ENCODE measurements around the gene SMOC2. TPM values are rescaled to one million over a fixed set of nuclear protein-coding genes. Genes with fewer than 3 reads are reported as not detected.

SMOC2 gene
- total and polyA plus RNA-seq, 7 donors, result 12.3 to 90.3 (median 22.8) TPM

- Histone ChIP-seq H3K4me3 (no peak overlapping the region), H3K4me1 (no peaks in the 10 kb centered on the region), H3K36me3 (ENCODE audit: insufficient read depth in 1 of 2, low read depth in 1 of 2) (no peaks in the 10 kb centered on the region), H3K27ac (no peak overlapping the region), H3K9me3 (no peaks in the 10 kb centered on the region), H3K27me3 (ENCODE audit: insufficient read depth in 3 of 3, low read length in 2 of 3) (peaks cover 0 to 14% (median 14%) of the 10 kb centered on the region in 3 donors)
- WGBS, 3 donors, result 36 to 50% (median 48%) methylated on average over 10 to 11 of the region's 11 CpGs
- no peak for DNase-seq
- ATAC-seq, result no peak
- TF ChIP-seq CTCF (IDR thresholded peaks at IDR 0.05), result no peak
- intact Hi-C loops (cut with DNase I), result no loop called here
Measured at GRCh38 chr6:168596344-168596743, 155.4 kb downstream of the SMOC2 start.

- DNase-seq (no peak), ATAC-seq (no peak)
- Histone ChIP-seq H3K4me3 (no peak overlapping the region), H3K9me3 (no peaks in the 10 kb centered on the region), H3K27ac (no peak overlapping the region), H3K36me3 (ENCODE audit: insufficient read depth in 1 of 2, low read depth in 1 of 2) (no peaks in the 10 kb centered on the region), H3K27me3 (ENCODE audit: insufficient read depth in 3 of 3, low read length in 2 of 3) (peaks cover 0 to 19% (median 11%) of the 10 kb centered on the region in 3 donors), H3K4me1 (no peaks in the 10 kb centered on the region)
- 63 to 66% (median 65%) methylated on average over 8 of the region's 8 CpGs for WGBS, 3 donors
- no peak for TF ChIP-seq CTCF (IDR thresholded peaks at IDR 0.05)
- intact Hi-C loops (cut with DNase I), result no loop called here
Measured at GRCh38 chr6:168597471-168597875, 156.5 kb downstream of the SMOC2 start.

- intact Hi-C loops (cut with DNase I), result no loop called here
- Histone ChIP-seq H3K27ac (no peak overlapping the region), H3K27me3 (ENCODE audit: insufficient read depth in 3 of 3, low read length in 2 of 3) (peaks cover 0 to 25% (median 15%) of the 10 kb centered on the region in 3 donors), H3K4me1 (no peaks in the 10 kb centered on the region), H3K36me3 (ENCODE audit: insufficient read depth in 1 of 2, low read depth in 1 of 2) (no peaks in the 10 kb centered on the region), H3K9me3 (no peaks in the 10 kb centered on the region), H3K4me3 (no peak overlapping the region)
- 81 to 82% (median 82%) methylated on average over 32 of the region's 32 CpGs for WGBS, 3 donors
- DNase-seq (no peak), ATAC-seq (no peak)
- TF ChIP-seq CTCF (IDR thresholded peaks at IDR 0.05), result no peak
Measured at GRCh38 chr6:168598251-168599117, 157.5 kb downstream of the SMOC2 start.

GRCh38 chr6:168599118-168599494 is 158.1 kb downstream of the SMOC2 start:
- no peak for TF ChIP-seq CTCF (IDR thresholded peaks at IDR 0.05)
- H3K27me3 ChIP-seq (ENCODE audit: insufficient read depth in 3 of 3, low read length in 2 of 3), result peaks cover 0 to 31% (median 15%) of the 10 kb centered on the region in 3 donors
- no peaks in the 10 kb centered on the region for H3K4me1 ChIP-seq
- WGBS, 3 donors, result 83 to 89% (median 87%) methylated on average over 4 of the region's 4 CpGs
- intact Hi-C loops (cut with DNase I), result no loop called here
- no peak for ATAC-seq
- H3K9me3 ChIP-seq, result no peaks in the 10 kb centered on the region
- H3K27ac ChIP-seq, result no peak overlapping the region
- DNase-seq, result no peak
- no peak overlapping the region for H3K4me3 ChIP-seq
- H3K36me3 ChIP-seq (ENCODE audit: insufficient read depth in 1 of 2, low read depth in 1 of 2), result no peaks in the 10 kb centered on the region

Measured in psoas muscle (tissue), 8 donors.